Suppressor macrophage treated with lipopolysaccharide for 4 hours (primary cell): ENCODE data around the gene SEMA5B.

Experiments used
- DNase-seq: peaks from one replicate; pipeline ENCODE4 v3.0.0-alpha.2; 2020

Gene SEMA5B

GRCh38 chr3:122890077-122890719 lies 137.4 kb downstream of the SEMA5B start:
- peak; percentile 70 for DNase-seq

- DNase-seq = peak; percentile 15
Measured at GRCh38 chr3:122886946-122887345, 140.6 kb downstream of the SEMA5B start.

GRCh38 chr3:122886251-122886650 lies 141.3 kb downstream of the SEMA5B start:
- DNase-seq = no peak

GRCh38 chr3:122882361-122882947 lies 145.1 kb downstream of the SEMA5B start:
- no peak for DNase-seq

- DNase-seq = no peak
Measured at GRCh38 chr3:122880624-122881023, 146.9 kb downstream of the SEMA5B start.

- no peak for DNase-seq
Measured at GRCh38 chr3:122880173-122880572, 147.4 kb downstream of the SEMA5B start.

- DNase-seq = no peak
Measured at GRCh38 chr3:122875547-122876127, 151.9 kb downstream of the SEMA5B start.

GRCh38 chr3:122873741-122874515 lies 153.6 kb downstream of the SEMA5B start:
- no peak for DNase-seq

GRCh38 chr3:122868322-122868721 lies 159.2 kb downstream of the SEMA5B start:
- DNase-seq = no peak

- no peak for DNase-seq
Measured at GRCh38 chr3:122864498-122864897, 163.1 kb downstream of the SEMA5B start.

GRCh38 chr3:122862381-122862780 lies 165.2 kb downstream of the SEMA5B start:
- DNase-seq = no peak
